RPMI7951 (cell line): ENCODE data around the gene MEIS3. TPM values are rescaled to one million over a fixed set of nuclear protein-coding genes. Genes with fewer than 3 reads are reported as not detected.

Source experiments
- DNase-seq: peaks from one replicate; pipeline ENCODE4 v3.0.0-alpha.2; 2012; ENCODE audit warnings: low read depth
- total RNA-seq: library from RNA; depleted of rRNA; stranded (reverse); fragments of >200 nt; shearing (Covaris generic); gene quantifications from 2 replicates; pipeline ENCODE4 v1.2.3, GENCODE V29; 2014; rRNA removed

MEIS3 gene
- total RNA-seq, 1 experiment from 2014 or later = 28.8 TPM

DNA sequence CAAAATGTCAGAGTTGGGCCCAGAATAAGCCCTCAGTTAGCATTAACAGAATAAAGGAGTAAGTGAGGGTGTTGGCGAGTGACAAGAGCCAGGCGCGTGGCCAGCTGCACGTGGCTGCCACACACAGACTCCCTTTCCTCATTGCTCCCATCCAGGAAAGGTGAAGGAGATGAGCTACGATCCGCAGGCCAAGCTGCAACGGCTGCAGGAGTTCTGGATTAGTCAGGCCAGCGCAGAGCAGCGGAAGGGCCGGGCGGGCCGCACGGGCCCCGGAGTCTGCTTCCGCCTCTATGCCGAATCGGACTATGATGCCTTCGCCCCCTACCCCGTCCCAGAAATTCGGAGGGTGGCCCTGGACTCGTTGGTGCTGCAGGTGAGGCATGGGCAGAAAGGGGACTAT, 57.0 kb downstream of the MEIS3 start:
- no peak for DNase-seq

DNA sequence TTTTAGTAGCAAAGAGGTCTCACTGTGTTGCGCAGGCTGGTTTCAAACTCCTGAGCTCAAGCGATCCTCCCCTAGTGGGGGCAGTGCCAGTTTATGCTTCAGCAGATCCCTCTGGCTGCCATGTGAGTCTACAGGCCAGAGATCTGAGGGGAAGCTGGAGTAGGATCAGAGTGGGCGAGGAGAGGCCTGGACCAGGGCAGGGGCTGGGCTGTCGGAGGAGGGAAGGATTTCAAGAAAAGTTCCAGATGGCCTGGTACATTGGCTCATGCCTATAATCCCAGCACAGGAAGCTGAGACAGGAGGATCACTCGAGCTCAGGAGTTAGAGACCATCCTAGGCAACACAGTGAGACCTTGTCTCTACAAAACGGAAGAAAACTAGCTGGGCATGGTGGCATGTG, 60.4 kb downstream of the MEIS3 start:
- DNase-seq = no peak

DNA sequence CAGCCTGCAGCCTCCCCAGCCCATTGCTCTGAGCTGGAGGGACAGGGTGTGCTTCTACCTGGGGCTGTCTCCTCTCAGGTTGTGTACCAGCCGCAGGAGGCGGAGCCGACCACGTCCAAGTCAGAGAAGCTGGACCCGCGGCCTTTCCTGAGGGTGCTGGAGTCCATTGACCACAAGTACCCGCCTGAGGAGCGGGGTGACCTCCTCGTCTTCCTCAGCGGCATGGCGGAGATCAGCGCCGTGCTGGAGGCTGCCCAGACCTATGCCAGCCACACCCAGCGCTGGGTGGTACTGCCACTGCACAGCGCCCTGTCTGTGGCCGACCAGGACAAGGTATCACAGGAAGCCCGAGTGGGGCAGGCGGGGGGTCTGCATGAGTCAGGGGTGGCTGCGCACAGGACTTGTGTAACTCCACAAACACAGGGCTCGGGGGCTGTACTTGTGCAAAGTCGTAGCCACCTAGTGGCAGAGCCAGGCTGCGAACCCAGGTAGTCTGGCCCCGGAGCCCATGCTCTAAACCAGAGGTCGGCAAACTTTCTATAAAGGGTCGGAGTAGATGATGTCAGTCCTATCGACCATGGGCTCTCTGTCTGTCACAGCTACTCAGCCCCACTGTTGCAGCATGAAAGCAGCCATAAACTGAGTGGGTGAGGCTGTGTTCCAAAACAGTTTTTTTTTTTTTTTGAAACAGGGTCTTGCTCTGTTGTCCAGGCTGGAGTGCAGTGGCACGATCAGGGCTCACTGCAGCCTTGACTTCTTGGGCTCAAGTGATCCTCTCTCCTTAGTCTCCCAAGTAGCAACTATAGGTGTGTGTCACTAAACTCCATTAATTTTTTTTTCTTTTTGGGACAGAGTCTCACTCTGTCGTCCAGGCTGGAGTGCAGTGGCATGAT, 61.3 kb downstream of the MEIS3 start:
- no peak for DNase-seq

DNA sequence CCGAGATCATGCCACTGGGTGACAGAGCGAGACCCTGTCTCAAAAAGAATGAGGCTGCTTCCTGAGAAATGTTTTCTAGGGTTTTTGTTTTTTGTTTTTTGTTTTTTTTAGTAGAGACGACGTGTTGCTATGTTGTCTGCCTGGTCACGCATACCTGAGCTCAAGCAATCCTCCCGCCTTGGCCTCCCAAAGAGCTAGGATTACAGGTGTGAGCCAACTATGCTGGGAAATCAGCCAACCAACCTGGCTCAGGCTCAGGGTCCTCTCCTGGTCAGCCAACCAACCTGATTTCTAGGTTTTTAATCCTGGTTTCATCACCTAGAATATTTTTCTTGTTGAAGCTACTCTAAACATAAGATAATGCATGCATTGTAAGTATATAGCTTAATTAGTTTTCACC, 62.4 kb downstream of the MEIS3 start:
- no peak for DNase-seq

DNA sequence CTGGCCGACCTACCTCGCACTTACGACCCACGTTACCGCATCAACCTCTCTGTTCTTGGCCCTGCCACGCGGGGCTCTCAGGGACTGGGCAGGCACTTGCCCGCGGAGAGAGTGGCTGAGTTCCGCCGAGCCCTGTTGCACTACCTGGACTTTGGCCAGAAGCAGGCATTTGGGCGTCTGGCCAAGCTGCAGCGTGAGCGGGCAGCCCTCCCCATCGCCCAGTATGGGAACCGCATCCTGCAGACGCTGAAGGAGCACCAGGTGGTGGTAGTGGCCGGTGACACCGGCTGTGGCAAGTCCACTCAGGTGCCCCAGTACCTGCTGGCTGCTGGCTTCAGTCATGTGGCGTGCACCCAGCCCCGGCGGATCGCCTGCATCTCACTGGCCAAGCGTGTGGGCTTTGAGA, 66.0 kb downstream of the MEIS3 start:
- DNase-seq = no peak

Other genes with a start within 250 kb of the MEIS3 start
- 1.8 and 2.2 TPM in 2 replicates for gene BBC3, start 188.3 kb downstream of the MEIS3 start, total RNA-seq
- gene CCDC9, start 163.0 kb downstream of the MEIS3 start, total RNA-seq = 3.2 and 6.5 TPM in 2 replicates
- gene INAFM1, start 144.6 kb downstream of the MEIS3 start, total RNA-seq = 1.8 and 1.9 TPM in 2 replicates
- not detected in 2 replicates for gene C5AR1, start 109.7 kb downstream of the MEIS3 start, total RNA-seq
- under 0.01 and 0.12 TPM in 2 replicates for gene C5AR2, start 87.4 kb downstream of the MEIS3 start, total RNA-seq
- gene DHX34, start 70.2 kb downstream of the MEIS3 start, total RNA-seq = 8.3 and 8.7 TPM in 2 replicates
- 2.3 TPM in 1 of 2 replicates, not detected in the other for gene SLC8A2, start 52.4 kb upstream of the MEIS3 start, total RNA-seq
- 6.6 and 12.1 TPM in 2 replicates for gene KPTN, start 64.7 kb upstream of the MEIS3 start, total RNA-seq
- gene NAPA, start 95.5 kb upstream of the MEIS3 start, total RNA-seq = 93.2 and 102 TPM in 2 replicates
- gene ZNF541, start 153.6 kb upstream of the MEIS3 start, total RNA-seq = not detected in 2 replicates
- gene BICRA, start 189.6 kb upstream of the MEIS3 start, total RNA-seq = 2.8 and 4.4 TPM in 2 replicates